Neural crest cell (in vitro differentiated cells): ENCODE measurements around the gene SERPINA4. TPM values are rescaled to one million over a fixed set of nuclear protein-coding genes. Genes with fewer than 3 reads are reported as not detected.
A peak's percentile ranks its signal among the peaks of the same experiment; 100 is the strongest.

Experiments used
- DNase-seq: peaks from one replicate; pipeline ENCODE4 v3.0.0; 2021; ENCODE audit warnings: low read depth, mixed read lengths, low spot score
- H3K27ac Mint-ChIP-seq: one replicate; pipeline ENCODE4 v1.8.0; 2021; ENCODE audit warnings: mild to moderate bottlenecking, mixed read lengths; ENCODE audit not compliant: unreplicated experiment
- H3K27me3 Mint-ChIP-seq: 2 replicates; pipeline ENCODE4 v1.8.0; 2021; ENCODE audit warnings: low read depth, mild to moderate bottlenecking, mixed read lengths
- H3K36me3 Mint-ChIP-seq: 2 replicates; pipeline ENCODE4 v1.8.0; 2021; ENCODE audit warnings: low read depth, mild to moderate bottlenecking, mixed read lengths
- H3K4me1 Mint-ChIP-seq: 2 replicates; pipeline ENCODE4 v1.8.0; 2021; ENCODE audit warnings: mixed read lengths
- H3K4me3 Mint-ChIP-seq: one replicate; pipeline ENCODE4 v1.8.0; 2021; ENCODE audit warnings: mild to moderate bottlenecking, mixed read lengths
- H3K9me3 Mint-ChIP-seq: 2 replicates; pipeline ENCODE4 v1.8.0; 2021; ENCODE audit warnings: mixed read lengths
- total RNA-seq: library from RNA; stranded (reverse); gene quantifications from 2 replicates; pipeline ENCODE4 v1.2.1, GENCODE V29; 2021
- TF ChIP-seq, protein P1 (sequence below): fragments of 200-600 bp; sonication (generic); conservative IDR thresholded peaks from 2 replicates; pipeline ENCODE4 v1.5.0; 2021; ENCODE audit warnings: antibody characterized with exemption, mild to moderate bottlenecking

SERPINA4 gene
- total RNA-seq, 1 donor from 2014 or later = not detected

DNA sequence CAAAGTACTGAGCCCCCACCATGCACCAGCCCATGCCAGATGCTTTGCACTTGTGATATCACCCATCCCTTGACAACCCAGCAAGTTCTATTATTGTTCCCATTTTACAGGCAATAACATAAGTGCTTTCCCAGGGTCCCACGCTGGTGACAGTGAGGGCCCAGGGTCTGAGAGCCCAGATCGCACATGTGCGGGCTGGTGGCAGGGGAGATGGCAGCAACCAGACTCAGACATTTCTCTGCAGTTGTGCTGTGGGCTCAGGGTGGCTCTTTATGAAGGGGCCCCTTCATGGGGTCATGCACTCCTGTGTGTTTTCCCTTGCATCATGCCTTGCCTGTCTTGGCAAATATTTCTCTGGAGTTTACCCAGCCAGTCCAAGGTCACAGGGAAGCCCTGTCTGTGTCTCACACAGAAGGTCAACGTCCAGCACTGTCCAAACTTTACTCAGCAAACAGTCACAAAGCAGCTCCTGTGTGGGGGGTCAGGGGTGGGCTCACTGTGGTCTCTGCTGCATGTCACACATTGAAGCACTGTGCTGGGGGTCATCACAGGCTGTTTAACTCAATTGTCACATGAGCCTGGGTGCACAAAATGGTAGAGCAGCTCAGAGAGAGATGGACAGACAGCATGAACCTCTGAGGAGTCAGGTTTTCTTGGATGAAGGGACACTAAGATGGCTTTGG, 32.6 kb downstream of the SERPINA4 start:
- Mint-ChIP-seq H3K27me3 (peaks cover 65% of the 10 kb centered on the region), H3K9me3 (no peaks in the 10 kb centered on the region), H3K4me1 (peaks cover 31% of the 10 kb centered on the region), H3K4me3 (no peak overlapping the region), H3K36me3 (no peaks in the 10 kb centered on the region), H3K27ac (no peak overlapping the region)
- no peak for DNase-seq
- TF ChIP-seq, protein P1, sequence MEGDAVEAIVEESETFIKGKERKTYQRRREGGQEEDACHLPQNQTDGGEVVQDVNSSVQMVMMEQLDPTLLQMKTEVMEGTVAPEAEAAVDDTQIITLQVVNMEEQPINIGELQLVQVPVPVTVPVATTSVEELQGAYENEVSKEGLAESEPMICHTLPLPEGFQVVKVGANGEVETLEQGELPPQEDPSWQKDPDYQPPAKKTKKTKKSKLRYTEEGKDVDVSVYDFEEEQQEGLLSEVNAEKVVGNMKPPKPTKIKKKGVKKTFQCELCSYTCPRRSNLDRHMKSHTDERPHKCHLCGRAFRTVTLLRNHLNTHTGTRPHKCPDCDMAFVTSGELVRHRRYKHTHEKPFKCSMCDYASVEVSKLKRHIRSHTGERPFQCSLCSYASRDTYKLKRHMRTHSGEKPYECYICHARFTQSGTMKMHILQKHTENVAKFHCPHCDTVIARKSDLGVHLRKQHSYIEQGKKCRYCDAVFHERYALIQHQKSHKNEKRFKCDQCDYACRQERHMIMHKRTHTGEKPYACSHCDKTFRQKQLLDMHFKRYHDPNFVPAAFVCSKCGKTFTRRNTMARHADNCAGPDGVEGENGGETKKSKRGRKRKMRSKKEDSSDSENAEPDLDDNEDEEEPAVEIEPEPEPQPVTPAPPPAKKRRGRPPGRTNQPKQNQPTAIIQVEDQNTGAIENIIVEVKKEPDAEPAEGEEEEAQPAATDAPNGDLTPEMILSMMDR = no peak

DNA sequence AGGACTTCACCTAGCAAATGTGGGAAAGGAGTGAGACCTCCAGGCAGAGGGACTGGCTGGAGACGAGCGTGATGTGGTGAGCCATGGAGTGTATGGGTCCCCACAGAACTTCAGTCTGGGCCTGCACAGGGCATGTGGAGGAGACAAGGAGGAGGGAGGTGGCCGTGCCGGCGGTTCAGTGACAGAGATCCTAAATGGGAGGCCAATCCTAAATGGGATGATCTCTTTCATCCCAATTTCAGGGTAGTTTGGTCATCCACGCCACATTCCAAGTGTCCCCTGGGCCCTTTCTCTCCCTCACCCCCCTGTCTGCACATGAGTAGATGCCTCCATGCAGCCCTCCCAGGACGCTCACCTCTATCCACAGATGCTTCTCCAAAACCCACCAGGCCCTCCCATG, 33.2 kb downstream of the SERPINA4 start:
- H3K4me3 Mint-ChIP-seq = no peak overlapping the region
- peaks cover 37% of the 10 kb centered on the region for H3K4me1 Mint-ChIP-seq
- peaks cover 69% of the 10 kb centered on the region for H3K27me3 Mint-ChIP-seq
- DNase-seq = no peak
- no peaks in the 10 kb centered on the region for H3K36me3 Mint-ChIP-seq
- H3K27ac Mint-ChIP-seq = no peak overlapping the region
- TF ChIP-seq, protein P1 = no peak
- H3K9me3 Mint-ChIP-seq = no peaks in the 10 kb centered on the region

DNA sequence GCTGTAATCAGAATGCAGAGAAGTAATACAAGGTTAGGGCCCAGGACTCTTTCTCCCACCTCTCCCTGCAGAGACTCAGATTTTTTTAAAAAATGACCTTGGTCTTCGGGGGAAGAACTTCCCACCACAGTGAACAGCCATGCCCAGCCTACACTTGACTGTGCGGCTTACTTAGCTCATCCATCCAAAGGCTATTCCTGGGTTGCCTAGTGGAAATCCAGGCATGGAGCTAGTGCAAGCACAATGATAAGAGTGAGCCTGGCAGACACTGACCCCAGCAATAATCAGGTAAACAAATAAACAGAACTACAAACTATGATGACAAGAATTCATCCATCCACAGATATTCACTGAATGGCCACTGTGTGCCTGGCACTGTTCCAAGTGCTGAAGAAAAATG, 34.7 kb downstream of the SERPINA4 start:
- TF ChIP-seq, protein P1 = no peak
- Mint-ChIP-seq H3K27ac (no peak overlapping the region), H3K4me3 (no peak overlapping the region), H3K4me1 (peaks cover 48% of the 10 kb centered on the region), H3K36me3 (no peaks in the 10 kb centered on the region), H3K9me3 (no peaks in the 10 kb centered on the region), H3K27me3 (peaks cover 62% of the 10 kb centered on the region)
- no peak for DNase-seq

DNA sequence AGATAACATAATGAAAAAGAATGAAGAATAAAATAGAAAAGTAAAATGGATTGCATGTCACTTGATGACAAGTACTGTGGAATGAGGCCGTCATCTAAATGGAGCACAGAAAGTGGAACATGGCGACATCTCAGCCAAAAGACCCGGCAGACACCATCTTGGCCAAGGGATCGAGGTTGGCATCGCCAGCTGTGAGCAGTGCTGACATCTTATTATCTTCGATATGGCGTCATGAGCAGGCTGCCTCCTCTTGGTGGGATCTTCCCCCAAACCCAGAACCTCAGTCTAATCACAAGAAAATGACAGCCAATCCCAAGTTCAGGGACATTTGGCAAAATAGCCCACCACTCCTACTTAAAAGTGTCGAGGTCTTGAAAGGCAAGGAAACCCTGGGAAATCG, 35.1 kb downstream of the SERPINA4 start:
- H3K36me3 Mint-ChIP-seq = no peaks in the 10 kb centered on the region
- DNase-seq = no peak
- TF ChIP-seq, protein P1 = no peak
- peaks cover 61% of the 10 kb centered on the region for H3K27me3 Mint-ChIP-seq
- no peaks in the 10 kb centered on the region for H3K9me3 Mint-ChIP-seq
- peaks cover 51% of the 10 kb centered on the region for H3K4me1 Mint-ChIP-seq
- H3K27ac Mint-ChIP-seq = no peak overlapping the region
- H3K4me3 Mint-ChIP-seq = no peak overlapping the region

DNA sequence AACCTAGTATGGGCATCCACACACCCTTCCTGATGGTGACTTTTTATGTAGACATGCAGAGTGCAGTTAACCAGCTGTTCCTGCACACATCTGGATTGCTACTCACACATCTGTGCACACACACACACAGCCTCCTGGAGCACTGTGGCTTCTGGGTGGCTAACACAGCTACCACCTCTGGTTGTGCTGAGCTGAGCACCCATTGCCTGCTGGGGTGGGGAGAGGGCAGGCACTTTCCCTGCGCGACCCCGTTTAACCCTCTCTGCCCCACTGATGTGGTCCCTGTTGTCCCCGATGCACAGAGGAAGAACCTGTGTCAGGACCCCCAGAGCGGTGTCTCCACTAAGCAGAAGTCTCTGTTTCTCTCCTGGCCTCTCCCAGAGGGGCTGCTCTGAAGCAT, 36.5 kb downstream of the SERPINA4 start:
- Mint-ChIP-seq H3K4me3 (no peak overlapping the region), H3K27ac (no peak overlapping the region), H3K36me3 (no peaks in the 10 kb centered on the region), H3K4me1 (peaks cover 56% of the 10 kb centered on the region), H3K9me3 (no peaks in the 10 kb centered on the region), H3K27me3 (peaks cover 50% of the 10 kb centered on the region)
- DNase-seq = no peak
- TF ChIP-seq, protein P1 = no peak

DNA sequence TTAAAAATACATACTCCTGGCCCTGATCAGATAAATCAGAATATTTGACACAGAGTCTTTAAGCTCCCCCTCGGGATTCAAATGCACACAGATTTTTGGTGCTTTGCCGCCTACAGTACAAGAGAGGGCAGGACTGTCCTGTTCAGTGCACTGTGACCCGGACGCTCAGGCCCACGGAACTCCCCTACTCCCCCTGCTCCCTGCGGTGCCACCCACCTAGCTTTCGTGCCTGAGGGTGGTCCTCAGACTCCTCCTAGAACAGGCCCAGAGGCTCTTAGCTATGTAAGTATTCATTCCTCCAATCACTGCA, 37.2 kb downstream of the SERPINA4 start:
- peaks cover 45% of the 10 kb centered on the region for H3K27me3 Mint-ChIP-seq
- peak overlapping the region; percentile 13 for H3K27ac Mint-ChIP-seq
- TF ChIP-seq, protein P1 = no peak
- peaks cover 56% of the 10 kb centered on the region for H3K4me1 Mint-ChIP-seq
- H3K4me3 Mint-ChIP-seq = no peak overlapping the region
- no peaks in the 10 kb centered on the region for H3K9me3 Mint-ChIP-seq
- DNase-seq = no peak
- H3K36me3 Mint-ChIP-seq = no peaks in the 10 kb centered on the region
